ENCODE measurements around the gene RAB40B. TPM values are rescaled to one million over a fixed set of nuclear protein-coding genes. Genes with fewer than 3 reads are reported as not detected.

The RAB40B gene
- total RNA-seq, 2 donors from 2014 or later: 23.8 to 34.9 TPM

GRCh38 chr17:82661717-82662683, 36.5 kb downstream of the RAB40B start:
- no peak for TF ChIP-seq POLR2A (IDR thresholded peaks at IDR 0.05)
- TF ChIP-seq POLR2AphosphoS5 (IDR thresholded peaks at IDR 0.05): no peak
- no peak for TF ChIP-seq CTCF (IDR thresholded peaks at IDR 0.05)
- intact Hi-C loops (cut with DNase I): no loop called here
- 88% methylated on average over 29 of the region's 31 CpGs for WGBS

GRCh38 chr17:82659886-82660285, 38.6 kb downstream of the RAB40B start:
- Histone ChIP-seq H3K4me1 (replicated peaks) (no peaks in the 10 kb centered on the region), H3K27ac (no peak overlapping the region), H3K36me3 (no peaks in the 10 kb centered on the region), H3K9me3 (no peaks in the 10 kb centered on the region), H3K27me3 (replicated peaks; ENCODE audit: insufficient read depth) (no peaks in the 10 kb centered on the region), H3K4me3 (no peak overlapping the region)
- TF ChIP-seq CTCF (IDR thresholded peaks at IDR 0.05) (no peak), POLR2A (IDR thresholded peaks at IDR 0.05) (no peak), POLR2AphosphoS5 (IDR thresholded peaks at IDR 0.05) (no peak)
- no peak for DNase-seq (ENCODE audit: low spot score)
- 94% methylated on average over 15 of the region's 15 CpGs for WGBS
- intact Hi-C loops (cut with DNase I): no loop called here

More at GRCh38 chr17:82661717-82662683, 36.5 kb downstream of the RAB40B start:
- H3K36me3 ChIP-seq: no peaks in the 10 kb centered on the region
- no peak overlapping the region for H3K4me3 ChIP-seq
- DNase-seq (ENCODE audit: low spot score): no peak
- no peaks in the 10 kb centered on the region for H3K27me3 ChIP-seq (replicated peaks; ENCODE audit: insufficient read depth)
- H3K9me3 ChIP-seq: no peaks in the 10 kb centered on the region
- H3K4me1 ChIP-seq (replicated peaks): no peaks in the 10 kb centered on the region
- H3K27ac ChIP-seq: no peak overlapping the region

GRCh38 chr17:82658796-82659452, 39.6 kb downstream of the RAB40B start:
- no peaks in the 10 kb centered on the region for H3K27me3 ChIP-seq (replicated peaks; ENCODE audit: insufficient read depth)
- 94% methylated on average over 36 of the region's 36 CpGs for WGBS
- H3K27ac ChIP-seq: no peak overlapping the region
- no peaks in the 10 kb centered on the region for H3K36me3 ChIP-seq
- no peak for DNase-seq (ENCODE audit: low spot score)
- H3K4me3 ChIP-seq: no peak overlapping the region
- H3K4me1 ChIP-seq (replicated peaks): no peaks in the 10 kb centered on the region
- TF ChIP-seq CTCF (IDR thresholded peaks at IDR 0.05): no peak
- no peak for TF ChIP-seq POLR2A (IDR thresholded peaks at IDR 0.05)
- TF ChIP-seq POLR2AphosphoS5 (IDR thresholded peaks at IDR 0.05): no peak
- no peaks in the 10 kb centered on the region for H3K9me3 ChIP-seq
- intact Hi-C loops (cut with DNase I): no loop called here

- no peak overlapping the region for H3K27ac ChIP-seq
- no peak overlapping the region for H3K4me3 ChIP-seq
- DNase-seq (ENCODE audit: low spot score): no peak
- WGBS: 96% methylated on average over 23 of the region's 23 CpGs
- TF ChIP-seq POLR2AphosphoS5 (IDR thresholded peaks at IDR 0.05) (no peak), POLR2A (IDR thresholded peaks at IDR 0.05) (no peak), CTCF (IDR thresholded peaks at IDR 0.05) (no peak)
- no peaks in the 10 kb centered on the region for H3K27me3 ChIP-seq (replicated peaks; ENCODE audit: insufficient read depth)
- no peaks in the 10 kb centered on the region for H3K36me3 ChIP-seq
- no peaks in the 10 kb centered on the region for H3K9me3 ChIP-seq
- intact Hi-C loops (cut with DNase I): no loop called here
- no peaks in the 10 kb centered on the region for H3K4me1 ChIP-seq (replicated peaks)
These were observed 40.2 kb downstream of the RAB40B start for GRCh38 chr17:82658331-82658730.

Measured in prostate gland (tissue), 2 donors.